SH-SY5Y (cell line): ENCODE data around the gene HOXB9.

ENCODE experiments used
- GATA2 ChIP-seq: IDR thresholded peaks from 2 replicates; pipeline ENCODE4 v1.6.1; 2011; ENCODE audit warnings: mild to moderate bottlenecking, low read depth, low read length
- GATA3 ChIP-seq: IDR thresholded peaks from 2 replicates; pipeline ENCODE4 v1.6.1; 2011; ENCODE audit warnings: low read depth, mild to moderate bottlenecking, low read length, moderate library complexity

The HOXB9 gene

GRCh38 chr17:48586355-48587258 is 39.6 kb downstream of the HOXB9 start:
- no peak for TF ChIP-seq GATA3
- TF ChIP-seq GATA2: no peak

GRCh38 chr17:48584223-48584741 is 41.9 kb downstream of the HOXB9 start:
- TF ChIP-seq GATA2: no peak
- TF ChIP-seq GATA3: no peak

GRCh38 chr17:48583708-48584222 is 42.4 kb downstream of the HOXB9 start:
- TF ChIP-seq GATA3 (no peak), GATA2 (no peak)

GRCh38 chr17:48582750-48583069 is 43.4 kb downstream of the HOXB9 start:
- no peak for TF ChIP-seq GATA2
- TF ChIP-seq GATA3: no peak

- no peak for TF ChIP-seq GATA3
- TF ChIP-seq GATA2: no peak
Observed at GRCh38 chr17:48579760-48580554, 46.2 kb downstream of the HOXB9 start.

GRCh38 chr17:48579471-48579759 is 46.7 kb downstream of the HOXB9 start:
- TF ChIP-seq GATA2 (no peak), GATA3 (no peak)

GRCh38 chr17:48578616-48579470 is 47.3 kb downstream of the HOXB9 start:
- TF ChIP-seq GATA2 (no peak), GATA3 (no peak)

GRCh38 chr17:48577946-48578615 is 48.1 kb downstream of the HOXB9 start, which contains the start of gene HOXB4:
TSS of gene HOXB4 (minus strand) at chr17:48578350. CDS start at chr17:48578319, 31 bp downstream.
- TF ChIP-seq GATA3 (no peak), GATA2 (no peak)

GRCh38 chr17:48577330-48577945 is 48.7 kb downstream of the HOXB9 start:
- TF ChIP-seq GATA2 (no peak), GATA3 (no peak)

- TF ChIP-seq GATA2: no peak
- no peak for TF ChIP-seq GATA3
Observed at GRCh38 chr17:48576479-48577309, 49.5 kb downstream of the HOXB9 start.

GRCh38 chr17:48575673-48576478 is 50.3 kb downstream of the HOXB9 start:
- TF ChIP-seq GATA3 (no peak), GATA2 (no peak)

GRCh38 chr17:48575066-48575582 is 51.0 kb downstream of the HOXB9 start:
- TF ChIP-seq GATA3 (no peak), GATA2 (no peak)
